HG03521 (cell line): ENCODE data around the gene GRK5.
"Not testable (repeated sequence)": the region's sequence is repeated elsewhere in the genome, so short reads cannot be mapped to it uniquely, and the experiment has no call there.

Experiments
- ATAC-seq: cut with Tn5 transposase; IDR thresholded peaks from one replicate; pipeline ENCODE4 v1.9.1; 2021; ENCODE audit warnings: mild to moderate bottlenecking, moderate library complexity; ENCODE audit not compliant: unreplicated experiment

Gene GRK5

GRCh38 chr10:119207366-119207666, at the start of gene GRK5:
Gene GRK5 (plus strand): TSS chr10:119207571. CDS start chr10:119207918, 347 bp downstream.
- peak; percentile 71 for ATAC-seq

- ATAC-seq: no peak
Measured at GRCh38 chr10:119159332-119159731, 48.0 kb upstream of the GRK5 start.

- no peak for ATAC-seq
Measured at GRCh38 chr10:119161680-119162451, 45.5 kb upstream of the GRK5 start.

GRCh38 chr10:119162452-119163092, 44.8 kb upstream of the GRK5 start:
- ATAC-seq: no peak

- ATAC-seq: peak; percentile 90
Measured at GRCh38 chr10:119165171-119166117, 41.9 kb upstream of the GRK5 start, which contains the start of gene SFXN4. Gene SFXN4 (minus strand): TSS chr10:119165714. CDS start chr10:119165647, 67 bp downstream.

- no peak for ATAC-seq
Measured at GRCh38 chr10:119166118-119166500, 41.3 kb upstream of the GRK5 start.

GRCh38 chr10:119166564-119166963, 40.8 kb upstream of the GRK5 start:
- ATAC-seq: no peak

GRCh38 chr10:119167041-119167440, 40.3 kb upstream of the GRK5 start:
- no peak for ATAC-seq

GRCh38 chr10:119174109-119174508, 33.3 kb upstream of the GRK5 start:
- no peak for ATAC-seq

- no peak for ATAC-seq
Measured at GRCh38 chr10:119176166-119176565, 31.2 kb upstream of the GRK5 start.

GRCh38 chr10:119177708-119178371, 29.5 kb upstream of the GRK5 start:
- ATAC-seq: peak; percentile 7

- peak; percentile 96 for ATAC-seq
Measured at GRCh38 chr10:119178372-119179119, 28.8 kb upstream of the GRK5 start, which contains the start of gene PRDX3. Gene PRDX3 (minus strand): TSS chr10:119178812. CDS start chr10:119178790, 22 bp downstream.

GRCh38 chr10:119180850-119181400, 26.4 kb upstream of the GRK5 start:
- ATAC-seq: not testable (repeated sequence)

- ATAC-seq: no peak
Measured at GRCh38 chr10:119183664-119184412, 23.5 kb upstream of the GRK5 start.

GRCh38 chr10:119189811-119190282, 17.5 kb upstream of the GRK5 start:
- ATAC-seq: no peak

- no peak for ATAC-seq
Measured at GRCh38 chr10:119190353-119190752, 17.0 kb upstream of the GRK5 start.

- no peak for ATAC-seq
Measured at GRCh38 chr10:119190954-119191785, 16.2 kb upstream of the GRK5 start.

GRCh38 chr10:119191881-119192280, 15.5 kb upstream of the GRK5 start:
- no peak for ATAC-seq
